ENCODE results near the gene BMP10. TPM values are rescaled to one million over a fixed set of nuclear protein-coding genes. Genes with fewer than 3 reads are reported as not detected.

Gene BMP10
- total and polyA plus RNA-seq, 2 of the 13 experiments (the other 11 are each of a cell fraction or from before 2014, with no cell fraction given): not detected

Other genes starting within 250 kb of the BMP10 start
- not detected in 2 replicates for gene PROKR1, start 227.8 kb downstream of the BMP10 start, total RNA-seq (2016; rRNA removed; fragmentation: Illumina TruSeq; extraction: Trizol)
- not detected in 2 replicates for gene PROKR1, start 227.8 kb downstream of the BMP10 start, polyA plus RNA-seq (2011; rRNA removed)
- gene ARHGAP25, start 136.6 kb downstream of the BMP10 start, total RNA-seq (2016; rRNA removed; fragmentation: Illumina TruSeq; extraction: Trizol): not detected in 2 replicates
- not detected in 2 replicates for gene ARHGAP25, start 136.6 kb downstream of the BMP10 start, polyA plus RNA-seq (2011; rRNA removed)
- gene GKN2, start 81.5 kb upstream of the BMP10 start, total RNA-seq (2016; rRNA removed; fragmentation: Illumina TruSeq; extraction: Trizol): not detected in 2 replicates
- gene GKN2, start 81.5 kb upstream of the BMP10 start, polyA plus RNA-seq (2011; rRNA removed): not detected in 2 replicates
- not detected in 2 replicates for gene GKN1, start 103.2 kb upstream of the BMP10 start, total RNA-seq (2016; rRNA removed; fragmentation: Illumina TruSeq; extraction: Trizol)
- not detected in 2 replicates for gene GKN1, start 103.2 kb upstream of the BMP10 start, polyA plus RNA-seq (2011; rRNA removed)
- 9.2 and 12.7 TPM in 2 replicates for gene ANTXR1, start 141.8 kb upstream of the BMP10 start, total RNA-seq (2016; rRNA removed; fragmentation: Illumina TruSeq; extraction: Trizol)
- gene ANTXR1, start 141.8 kb upstream of the BMP10 start, polyA plus RNA-seq (2011; rRNA removed): 3.6 and 4.5 TPM in 2 replicates

Data from HepG2 (cell line).